ENCODE results near the gene PTPRT.

Gene PTPRT

GRCh38 chr20:43170771-43171170 lies 18.9 kb downstream of the PTPRT start:
- ChIA-PET CTCF (no interaction called here), POLR2A (no interaction called here)
- no peak overlapping the region for H3K27ac ChIP-seq (ENCODE audit: extremely low read depth, low read depth, low read length)
- H3K4me1 ChIP-seq (ENCODE audit: control insufficient read depth, insufficient read depth, low read length) = no peaks in the 10 kb centered on the region
- TF ChIP-seq ZSCAN30 (tag by site-specific recombination; IDR thresholded peaks at IDR 0.05) = no peak
- no peak for TF ChIP-seq ZNF155 (tag by site-specific recombination; IDR thresholded peaks at IDR 0.05)
- no peak for TF ChIP-seq KLF8 (tag by site-specific recombination; IDR thresholded peaks at IDR 0.05)
- TF ChIP-seq ZBTB21 (tag by site-specific recombination; IDR thresholded peaks at IDR 0.05) = no peak
- no peak for TF ChIP-seq ZNF610 (tag by site-specific recombination; IDR thresholded peaks at IDR 0.05; ENCODE audit: borderline replicate concordance)
- TF ChIP-seq ZNF354C (tag by site-specific recombination; IDR thresholded peaks at IDR 0.05; ENCODE audit: borderline replicate concordance, low read depth) = no peak
- TF ChIP-seq ZNF350 (tag by site-specific recombination; IDR thresholded peaks at IDR 0.05) = no peak
- TF ChIP-seq ZNF747 (tag by site-specific recombination; IDR thresholded peaks at IDR 0.05) = no peak
- no peak for TF ChIP-seq ZNF548 (tag by site-specific recombination; IDR thresholded peaks at IDR 0.05)
- TF ChIP-seq ZNF23 (tag by site-specific recombination; IDR thresholded peaks at IDR 0.05; ENCODE audit: borderline replicate concordance) = no peak
- no peak for TF ChIP-seq ZNF202 (tag by site-specific recombination; IDR thresholded peaks at IDR 0.05; ENCODE audit: borderline replicate concordance)
- TF ChIP-seq TRIM28 (IDR thresholded peaks at IDR 0.05; ENCODE audit: borderline replicate concordance, low read length) = no peak
- no peak for TF ChIP-seq ZBTB6 (tag by site-specific recombination; IDR thresholded peaks at IDR 0.05)
- TF ChIP-seq ZEB2 (tag by site-specific recombination; IDR thresholded peaks at IDR 0.05) = no peak
- H3K36me3 ChIP-seq (ENCODE audit: control insufficient read depth in 2 of 2, insufficient read depth in 1 of 2, low read length in 2 of 2) = no peaks in the 10 kb centered on the region
- no peak overlapping the region for H3K4me3 ChIP-seq (ENCODE audit: low read depth, low read length)
- no peaks in the 10 kb centered on the region for H3K9me3 ChIP-seq (ENCODE audit: control insufficient read depth, insufficient read depth, low read depth, low read length)

GRCh38 chr20:43167615-43168014 lies 22.1 kb downstream of the PTPRT start:
- ChIA-PET CTCF (no interaction called here), POLR2A (no interaction called here)
- H3K36me3 ChIP-seq (ENCODE audit: control insufficient read depth in 2 of 2, insufficient read depth in 1 of 2, low read length in 2 of 2) = no peaks in the 10 kb centered on the region
- TF ChIP-seq PATZ1 (tag by site-specific recombination; IDR thresholded peaks at IDR 0.05) = no peak
- TF ChIP-seq ZNF561 (tag by site-specific recombination; IDR thresholded peaks at IDR 0.05; ENCODE audit: borderline replicate concordance) = no peak
- TF ChIP-seq ZNF423 (tag by site-specific recombination; IDR thresholded peaks at IDR 0.05) = no peak
- TF ChIP-seq ZNF664 (tag by site-specific recombination; IDR thresholded peaks at IDR 0.05) = no peak
- TF ChIP-seq ZNF148 (tag by site-specific recombination; IDR thresholded peaks at IDR 0.05; ENCODE audit: borderline replicate concordance) = no peak
- no peak for TF ChIP-seq ZNF302 (tag by site-specific recombination; IDR thresholded peaks at IDR 0.05; ENCODE audit: low read depth)
- no peak for TF ChIP-seq ZNF274 (IDR thresholded peaks at IDR 0.05; ENCODE audit: low read length)
- no peak for TF ChIP-seq ZNF274 (tag by site-specific recombination; IDR thresholded peaks at IDR 0.05; ENCODE audit: borderline replicate concordance)
- no peak for TF ChIP-seq ZBTB17 (tag by site-specific recombination; IDR thresholded peaks at IDR 0.05)
- no peak for TF ChIP-seq ZNF202 (tag by site-specific recombination; IDR thresholded peaks at IDR 0.05; ENCODE audit: borderline replicate concordance)
- TF ChIP-seq ZNF404 (tag by site-specific recombination; IDR thresholded peaks at IDR 0.05) = no peak
- no peak for TF ChIP-seq ZNF37A (tag by site-specific recombination; IDR thresholded peaks at IDR 0.05)
- TF ChIP-seq ZBTB1 (tag by site-specific recombination; IDR thresholded peaks at IDR 0.05) = no peak
- no peak for TF ChIP-seq ZBTB8A (tag by site-specific recombination; IDR thresholded peaks at IDR 0.05)
- TF ChIP-seq ZNF660 (tag by site-specific recombination; IDR thresholded peaks at IDR 0.05) = no peak
- no peak for TF ChIP-seq ZNF280C (tag by site-specific recombination; IDR thresholded peaks at IDR 0.05)

More at GRCh38 chr20:43167615-43168014, 22.1 kb downstream of the PTPRT start:
- Histone ChIP-seq H3K4me1 (ENCODE audit: control insufficient read depth, insufficient read depth, low read length) (no peaks in the 10 kb centered on the region), H3K9me3 (ENCODE audit: control insufficient read depth, insufficient read depth, low read depth, low read length) (no peaks in the 10 kb centered on the region), H3K27ac (ENCODE audit: extremely low read depth, low read depth, low read length) (no peak overlapping the region), H3K4me3 (ENCODE audit: low read depth, low read length) (no peak overlapping the region)
